NCI-H1105 treated with DMSO at 0.1 percent for 48 hours (cell line): Measurements from ENCODE around the gene STAT4.

Source experiments
- DNase-seq: peaks from one replicate; lab custom pipeline; 2025; lab: John Stamatoyannopoulos, UW

Gene STAT4

GRCh38 chr2:191043438-191043837 lies 107.4 kb downstream of the STAT4 start:
- no peak for DNase-seq

- DNase-seq, result peak; percentile 84
These were observed 109.2 kb downstream of the STAT4 start for GRCh38 chr2:191041418-191042161.

DNA sequence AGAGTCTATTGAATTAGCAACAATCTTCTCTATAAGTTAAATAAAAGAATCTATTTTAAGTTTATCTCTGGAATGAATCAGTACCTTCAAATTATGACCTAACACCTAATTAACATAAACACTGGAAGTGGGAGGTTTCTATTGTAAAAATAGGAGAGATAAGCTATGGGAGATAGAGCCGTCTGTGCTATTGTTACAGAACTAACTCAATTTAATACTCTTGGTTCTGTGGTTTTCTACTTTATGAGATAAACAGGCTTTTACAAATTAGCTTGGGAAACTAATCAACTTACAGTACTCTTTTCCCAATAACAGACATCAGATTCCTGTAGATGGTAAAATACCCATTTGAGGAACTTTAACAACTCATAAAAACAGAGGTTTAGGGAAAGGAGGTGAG lies 111.2 kb downstream of the STAT4 start:
- DNase-seq, result no peak

GRCh38 chr2:191038741-191039140 lies 112.1 kb downstream of the STAT4 start:
- no peak for DNase-seq

GRCh38 chr2:191038241-191038725 lies 112.5 kb downstream of the STAT4 start:
- no peak for DNase-seq

GRCh38 chr2:191037351-191037750 lies 113.4 kb downstream of the STAT4 start:
- DNase-seq, result no peak

GRCh38 chr2:191036363-191036762 lies 114.4 kb downstream of the STAT4 start:
- no peak for DNase-seq

- DNase-seq, result no peak
These were observed 118.0 kb downstream of the STAT4 start for GRCh38 chr2:191032588-191033429.

- DNase-seq, result no peak
These were observed 119.5 kb downstream of the STAT4 start for GRCh38 chr2:191031256-191031655.

DNA sequence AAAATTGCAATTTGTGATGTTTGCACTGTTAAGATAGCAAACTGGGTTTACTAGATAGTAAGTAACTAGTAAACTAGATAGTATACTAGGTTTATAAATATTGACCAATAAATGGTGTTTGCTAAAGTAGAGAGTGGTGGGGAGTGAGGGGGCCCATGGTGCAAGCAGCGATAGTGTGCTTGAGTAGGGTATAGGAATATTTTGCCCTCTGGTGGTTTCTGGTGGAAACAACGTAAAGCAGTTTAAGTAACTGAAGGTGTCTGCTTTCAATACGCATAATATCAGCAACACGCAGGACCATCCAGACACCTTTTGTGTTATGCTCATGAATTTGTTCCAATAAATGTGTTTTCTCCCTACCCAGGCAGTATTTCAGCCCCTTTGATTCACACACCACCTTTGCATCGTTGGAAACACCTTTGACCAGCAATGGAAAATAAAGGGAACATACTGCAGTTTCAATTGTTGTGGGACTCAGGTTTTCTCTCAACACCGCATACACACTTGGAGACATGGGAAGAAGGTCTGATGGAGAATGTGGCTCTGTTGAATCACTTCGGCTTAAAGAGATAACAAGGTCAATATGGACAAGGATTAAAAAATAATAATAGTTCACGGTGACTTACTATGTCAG lies 120.2 kb downstream of the STAT4 start:
- DNase-seq, result peak; percentile 48

- DNase-seq, result no peak
These were observed 121.4 kb downstream of the STAT4 start for GRCh38 chr2:191029280-191029950.

DNA sequence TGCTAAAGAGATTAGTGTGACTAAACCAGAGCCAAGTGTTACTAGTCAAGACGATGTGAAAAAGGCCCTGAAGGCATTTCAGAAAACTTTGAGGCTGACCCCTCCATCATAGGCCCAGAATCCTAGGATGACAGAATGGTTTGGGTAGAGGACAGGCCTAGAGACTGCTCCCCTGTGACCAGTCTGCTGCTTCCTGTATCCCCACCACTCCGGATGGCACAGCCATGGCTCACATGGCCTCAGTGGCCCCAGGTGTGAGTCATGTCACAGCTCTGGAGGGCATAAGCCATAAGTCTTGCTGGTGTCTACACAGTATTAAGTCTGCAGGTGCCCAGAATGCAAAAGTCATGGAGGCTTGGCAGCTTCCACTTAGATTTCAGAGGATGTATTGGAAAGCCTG lies 124.4 kb downstream of the STAT4 start:
- no peak for DNase-seq

- no peak for DNase-seq
These were observed 125.7 kb downstream of the STAT4 start for GRCh38 chr2:191025135-191025534.

- no peak for DNase-seq
These were observed 127.5 kb downstream of the STAT4 start for GRCh38 chr2:191023235-191023679.

DNA sequence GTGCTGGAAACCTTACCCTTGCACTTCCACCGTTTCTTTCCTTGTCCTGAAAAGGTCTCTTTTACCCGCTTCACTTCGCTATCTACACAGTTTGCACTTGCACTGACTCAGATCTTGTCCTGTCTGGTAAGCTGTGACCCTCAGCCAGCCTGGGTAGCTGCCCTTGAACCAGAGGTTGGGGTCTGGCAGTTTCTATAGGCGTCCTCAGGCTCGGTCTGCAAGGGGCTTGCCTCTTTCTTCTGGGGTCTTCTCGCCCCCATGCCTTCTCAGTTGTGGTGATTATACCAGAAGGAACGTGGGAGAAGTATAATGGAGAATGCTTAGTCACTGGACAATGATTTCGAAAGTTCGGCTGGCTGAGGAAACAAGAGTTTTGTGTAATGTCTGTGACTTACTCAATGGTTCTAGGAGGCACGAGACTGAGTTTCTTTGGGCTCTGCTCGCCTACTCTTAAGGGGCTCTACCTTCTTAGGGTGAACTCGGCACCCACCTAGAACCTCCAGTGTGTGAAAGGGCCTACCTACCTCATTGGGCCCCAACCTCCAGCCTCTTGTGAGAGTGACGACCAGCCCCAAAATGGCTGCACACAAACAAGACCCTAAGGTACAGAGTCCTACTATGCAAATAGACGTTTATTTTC lies 129.9 kb downstream of the STAT4 start:
- DNase-seq, result peak; percentile 39

- DNase-seq, result peak; percentile 95
These were observed 130.5 kb downstream of the STAT4 start for GRCh38 chr2:191020221-191020741.

DNA sequence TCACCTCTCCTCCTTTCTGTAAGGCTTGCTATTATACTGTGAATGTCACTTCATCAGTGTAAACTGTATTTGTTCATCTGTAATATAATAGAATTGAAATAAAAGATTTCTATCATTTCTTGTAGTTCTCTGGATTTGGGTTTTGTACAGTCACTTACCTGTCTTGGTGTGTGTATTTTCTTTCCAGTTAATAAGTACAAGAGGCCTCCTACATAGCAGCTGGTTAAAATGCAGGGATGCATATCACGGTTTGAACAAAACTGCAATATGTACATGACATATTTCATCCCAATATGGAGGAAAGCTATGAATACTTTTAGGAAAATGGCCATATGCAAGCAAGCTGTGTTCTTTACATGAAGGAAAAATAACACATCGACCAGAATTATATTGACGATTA lies 131.4 kb downstream of the STAT4 start:
- no peak for DNase-seq

- no peak for DNase-seq
These were observed 132.1 kb downstream of the STAT4 start for GRCh38 chr2:191018643-191019119.

- no peak for DNase-seq
These were observed 132.7 kb downstream of the STAT4 start for GRCh38 chr2:191018048-191018447.

- no peak for DNase-seq
These were observed 135.0 kb downstream of the STAT4 start for GRCh38 chr2:191015831-191016230.

- no peak for DNase-seq
These were observed 135.6 kb downstream of the STAT4 start for GRCh38 chr2:191015239-191015638.
